ENCODE results near the gene SLC9A5.
A peak's percentile ranks its signal among the peaks of the same experiment; 100 is the strongest.

Gene SLC9A5

DNA sequence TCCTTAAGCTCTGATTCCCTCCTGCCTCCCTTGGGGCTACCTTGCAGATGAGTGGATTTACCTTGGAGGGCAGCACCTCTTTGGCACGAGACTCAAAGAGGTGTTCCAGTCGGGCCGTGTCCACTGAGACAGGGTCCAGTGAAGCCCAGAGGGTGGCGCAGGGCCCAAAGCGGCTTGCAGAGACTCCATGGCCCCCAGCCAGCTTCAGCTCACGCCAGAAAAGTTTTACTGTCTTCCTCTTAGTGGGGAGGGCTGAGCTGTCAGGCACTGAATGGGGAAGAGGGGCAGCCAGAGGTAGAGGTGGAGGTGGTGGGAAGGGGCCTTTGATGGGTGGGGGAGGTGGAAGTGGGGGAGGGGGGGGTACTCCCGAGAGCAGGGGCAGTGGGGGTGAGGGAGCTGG lies 15.2 kb upstream of the SLC9A5 start:
- Histone ChIP-seq H3K27me3 (ENCODE audit: control insufficient read depth in 1 of 2, insufficient read depth in 2 of 2, low read length in 2 of 2) (no peaks in the 10 kb centered on the region), H3K4me3 (ENCODE audit: low read length in 2 of 2) (no peak overlapping the region), H3K4me1 (ENCODE audit: control insufficient read depth, insufficient read depth, low read length) (no peaks in the 10 kb centered on the region), H3K27ac (ENCODE audit: low read length) (no peak overlapping the region), H3K9me3 (ENCODE audit: control insufficient read depth in 2 of 2, low read length in 2 of 2) (no peaks in the 10 kb centered on the region), H3K9ac (ENCODE audit: low read length in 2 of 2) (no peak overlapping the region), H3K36me3 (ENCODE audit: control insufficient read depth in 2 of 2, insufficient read depth in 2 of 2, low read length in 2 of 2) (peaks cover 30 to 56% of the 10 kb centered on the region in 2 donors)

DNA sequence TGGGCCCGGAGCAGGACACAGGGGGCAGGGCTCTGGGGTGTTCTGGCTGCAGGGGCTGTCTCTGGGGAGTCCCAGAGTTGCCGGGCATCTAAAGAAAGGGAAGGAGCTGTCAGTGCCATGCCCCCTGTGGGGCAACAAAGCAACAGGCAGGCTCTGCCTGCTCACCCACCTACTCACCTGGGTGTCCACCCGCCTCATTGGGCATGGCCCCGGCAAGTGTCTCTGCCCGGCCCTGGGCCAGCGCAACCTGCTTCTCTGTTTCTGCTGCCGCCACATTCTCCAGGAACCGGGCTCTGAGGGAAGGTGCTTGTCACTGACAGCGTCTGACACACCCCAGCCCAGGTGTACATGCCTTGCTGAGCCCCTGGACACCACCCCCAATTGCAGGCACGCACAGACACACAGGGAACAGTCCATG lies 14.6 kb upstream of the SLC9A5 start:
- Histone ChIP-seq H3K27me3 (ENCODE audit: control insufficient read depth in 1 of 2, insufficient read depth in 2 of 2, low read length in 2 of 2) (no peaks in the 10 kb centered on the region), H3K36me3 (ENCODE audit: control insufficient read depth in 2 of 2, insufficient read depth in 2 of 2, low read length in 2 of 2) (peaks cover 24 to 54% of the 10 kb centered on the region in 2 donors), H3K4me3 (ENCODE audit: low read length in 2 of 2) (no peak overlapping the region), H3K27ac (ENCODE audit: low read length) (no peak overlapping the region), H3K9me3 (ENCODE audit: control insufficient read depth in 2 of 2, low read length in 2 of 2) (no peaks in the 10 kb centered on the region), H3K9ac (ENCODE audit: low read length in 2 of 2) (no peak overlapping the region), H3K4me1 (ENCODE audit: control insufficient read depth, insufficient read depth, low read length) (no peaks in the 10 kb centered on the region)

DNA sequence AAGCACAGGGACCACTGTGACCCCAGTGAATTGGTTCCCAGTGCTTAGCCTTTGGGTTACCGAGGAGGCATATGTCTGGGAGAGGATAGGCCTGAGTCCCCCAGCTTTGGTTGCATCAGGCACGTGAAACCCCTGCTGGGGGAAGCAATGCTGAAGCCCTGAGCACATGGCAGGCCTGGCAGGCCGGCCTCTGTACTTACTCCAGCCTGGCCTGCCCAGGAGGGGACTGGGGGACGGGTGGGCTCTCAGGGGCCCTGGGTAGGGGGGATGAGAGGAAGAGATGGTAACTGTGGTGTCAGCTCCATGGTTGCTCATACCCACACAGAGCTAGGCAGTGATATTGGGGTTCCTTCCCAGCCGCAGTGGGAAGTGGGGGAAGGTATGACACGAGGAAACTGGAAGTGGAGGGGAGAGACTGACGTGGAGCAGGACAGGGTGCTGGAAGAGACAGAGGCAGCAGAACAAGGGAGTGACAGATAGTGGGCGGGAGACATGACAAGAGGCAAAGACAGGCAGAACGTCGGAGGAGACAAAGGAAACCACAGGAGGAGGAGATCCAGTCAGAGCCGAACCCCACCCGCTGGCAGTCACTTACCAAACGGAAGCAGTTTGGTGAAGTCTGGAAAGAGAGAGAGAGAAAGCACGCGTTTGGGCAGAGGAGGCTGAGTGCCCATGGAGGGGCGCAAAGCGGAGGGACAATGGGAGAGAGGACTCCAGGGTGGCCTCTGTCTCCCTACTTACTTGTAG lies 12.8 kb upstream of the SLC9A5 start:
- Histone ChIP-seq H3K4me1 (ENCODE audit: control insufficient read depth, insufficient read depth, low read length) (peaks cover 4% of the 10 kb centered on the region), H3K9me3 (ENCODE audit: control insufficient read depth in 2 of 2, low read length in 2 of 2) (no peaks in the 10 kb centered on the region), H3K36me3 (ENCODE audit: control insufficient read depth in 2 of 2, insufficient read depth in 2 of 2, low read length in 2 of 2) (peaks cover 9 to 40% of the 10 kb centered on the region in 2 donors), H3K27me3 (ENCODE audit: control insufficient read depth in 1 of 2, insufficient read depth in 2 of 2, low read length in 2 of 2) (no peaks in the 10 kb centered on the region), H3K27ac (ENCODE audit: low read length) (no peak overlapping the region), H3K9ac (ENCODE audit: low read length in 2 of 2) (no peak overlapping the region), H3K4me3 (ENCODE audit: low read length in 2 of 2) (no peak overlapping the region)

- Histone ChIP-seq H3K9me3 (ENCODE audit: control insufficient read depth in 2 of 2, low read length in 2 of 2) (no peaks in the 10 kb centered on the region), H3K27ac (ENCODE audit: low read length) (no peak overlapping the region), H3K9ac (ENCODE audit: low read length in 2 of 2) (no peak overlapping the region), H3K27me3 (ENCODE audit: control insufficient read depth in 1 of 2, insufficient read depth in 2 of 2, low read length in 2 of 2) (no peaks in the 10 kb centered on the region), H3K4me1 (ENCODE audit: control insufficient read depth, insufficient read depth, low read length) (peaks cover 8% of the 10 kb centered on the region), H3K4me3 (ENCODE audit: low read length in 2 of 2) (no peak overlapping the region), H3K36me3 (ENCODE audit: control insufficient read depth in 2 of 2, insufficient read depth in 2 of 2, low read length in 2 of 2) (peaks cover 9 to 32% of the 10 kb centered on the region in 2 donors)
Measured at GRCh38 chr16:67236563-67237395, 12.0 kb upstream of the SLC9A5 start.

- Histone ChIP-seq H3K9me3 (ENCODE audit: control insufficient read depth in 2 of 2, low read length in 2 of 2) (no peaks in the 10 kb centered on the region), H3K27ac (ENCODE audit: low read length) (no peak overlapping the region), H3K9ac (ENCODE audit: low read length in 2 of 2) (no peak overlapping the region), H3K36me3 (ENCODE audit: control insufficient read depth in 2 of 2, insufficient read depth in 2 of 2, low read length in 2 of 2) (peaks cover 9 to 29% of the 10 kb centered on the region in 2 donors), H3K27me3 (ENCODE audit: control insufficient read depth in 1 of 2, insufficient read depth in 2 of 2, low read length in 2 of 2) (no peaks in the 10 kb centered on the region), H3K4me3 (ENCODE audit: low read length in 2 of 2) (no peak overlapping the region), H3K4me1 (ENCODE audit: control insufficient read depth, insufficient read depth, low read length) (peaks cover 8% of the 10 kb centered on the region)
Measured at GRCh38 chr16:67237396-67238277, 11.1 kb upstream of the SLC9A5 start.

- peaks cover 9 to 29% of the 10 kb centered on the region in 2 donors for H3K36me3 ChIP-seq (ENCODE audit: control insufficient read depth in 2 of 2, insufficient read depth in 2 of 2, low read length in 2 of 2)
- no peaks in the 10 kb centered on the region for H3K9me3 ChIP-seq (ENCODE audit: control insufficient read depth in 2 of 2, low read length in 2 of 2)
- H3K9ac ChIP-seq (ENCODE audit: low read length in 2 of 2) = no peak overlapping the region
- H3K4me1 ChIP-seq (ENCODE audit: control insufficient read depth, insufficient read depth, low read length) = peaks cover 8% of the 10 kb centered on the region
- H3K27me3 ChIP-seq (ENCODE audit: control insufficient read depth in 1 of 2, insufficient read depth in 2 of 2, low read length in 2 of 2) = no peaks in the 10 kb centered on the region
- no peak overlapping the region for H3K27ac ChIP-seq (ENCODE audit: low read length)
- H3K4me3 ChIP-seq (ENCODE audit: low read length in 2 of 2) = no peak overlapping the region
Measured at GRCh38 chr16:67238278-67238575, 10.6 kb upstream of the SLC9A5 start.

GRCh38 chr16:67238806-67239470 lies 9.8 kb upstream of the SLC9A5 start:
- H3K9ac ChIP-seq (ENCODE audit: low read length in 2 of 2) = no peak overlapping the region
- H3K27ac ChIP-seq (ENCODE audit: low read length) = no peak overlapping the region
- H3K27me3 ChIP-seq (ENCODE audit: control insufficient read depth in 1 of 2, insufficient read depth in 2 of 2, low read length in 2 of 2) = no peaks in the 10 kb centered on the region
- H3K36me3 ChIP-seq (ENCODE audit: control insufficient read depth in 2 of 2, insufficient read depth in 2 of 2, low read length in 2 of 2) = peaks cover 9 to 29% of the 10 kb centered on the region in 2 donors
- H3K4me1 ChIP-seq (ENCODE audit: control insufficient read depth, insufficient read depth, low read length) = peaks cover 12% of the 10 kb centered on the region
- H3K4me3 ChIP-seq (ENCODE audit: low read length in 2 of 2) = no peak overlapping the region
- H3K9me3 ChIP-seq (ENCODE audit: control insufficient read depth in 2 of 2, low read length in 2 of 2) = no peaks in the 10 kb centered on the region

GRCh38 chr16:67240506-67240905 lies 8.3 kb upstream of the SLC9A5 start:
- no peak overlapping the region for H3K27ac ChIP-seq (ENCODE audit: low read length)
- no peaks in the 10 kb centered on the region for H3K27me3 ChIP-seq (ENCODE audit: control insufficient read depth in 1 of 2, insufficient read depth in 2 of 2, low read length in 2 of 2)
- H3K9me3 ChIP-seq (ENCODE audit: control insufficient read depth in 2 of 2, low read length in 2 of 2) = no peaks in the 10 kb centered on the region
- H3K4me3 ChIP-seq (ENCODE audit: low read length in 2 of 2) = no peak overlapping the region
- H3K36me3 ChIP-seq (ENCODE audit: control insufficient read depth in 2 of 2, insufficient read depth in 2 of 2, low read length in 2 of 2) = peaks cover 9 to 29% of the 10 kb centered on the region in 2 donors
- no peak overlapping the region for H3K9ac ChIP-seq (ENCODE audit: low read length in 2 of 2)
- peaks cover 22% of the 10 kb centered on the region for H3K4me1 ChIP-seq (ENCODE audit: control insufficient read depth, insufficient read depth, low read length)

GRCh38 chr16:67241008-67241900 lies 7.5 kb upstream of the SLC9A5 start:
- H3K27me3 ChIP-seq (ENCODE audit: control insufficient read depth in 1 of 2, insufficient read depth in 2 of 2, low read length in 2 of 2) = no peaks in the 10 kb centered on the region
- peak overlapping the region; percentile 14 to 21 for H3K9ac ChIP-seq (ENCODE audit: low read length in 2 of 2)
- H3K9me3 ChIP-seq (ENCODE audit: control insufficient read depth in 2 of 2, low read length in 2 of 2) = no peaks in the 10 kb centered on the region
- H3K4me1 ChIP-seq (ENCODE audit: control insufficient read depth, insufficient read depth, low read length) = peaks cover 30% of the 10 kb centered on the region
- peak overlapping the region; percentile 24 for H3K27ac ChIP-seq (ENCODE audit: low read length)
- peaks cover 3 to 22% of the 10 kb centered on the region in 2 donors for H3K36me3 ChIP-seq (ENCODE audit: control insufficient read depth in 2 of 2, insufficient read depth in 2 of 2, low read length in 2 of 2)
- H3K4me3 ChIP-seq (ENCODE audit: low read length in 2 of 2) = no peak overlapping the region

All from stomach smooth muscle (tissue), 2 donors.